DOHH2 (cell line): ENCODE measurements around the gene HEXA.

Experiments
- H3F3A ChIP-seq: fragments of 200-600 bp; sonication (generic), shearing (Covaris generic); 2 replicates; pipeline ENCODE4 v1.6.0; 2016; ENCODE audit warnings: antibody characterized with exemption, mild to moderate bottlenecking; ENCODE audit not compliant: control insufficient read depth, insufficient read depth
- H3K27ac ChIP-seq: fragments of 200-600 bp; sonication (generic); 2 replicates; pipeline ENCODE4 v1.5.1; 2014; ENCODE audit warnings: low read depth, mild to moderate bottlenecking, low read length, moderate library complexity
- H3K27me3 ChIP-seq: fragments of 200-600 bp; sonication (generic); 2 replicates; pipeline ENCODE4 v1.6.1; 2014; ENCODE audit warnings: mild to moderate bottlenecking, low read length, mixed read lengths; ENCODE audit not compliant: control insufficient read depth
- H3K36me3 ChIP-seq: fragments of 200-600 bp; sonication (generic); 2 replicates; pipeline ENCODE4 v1.6.1; 2014; ENCODE audit warnings: mild to moderate bottlenecking, low read length, moderate library complexity, mixed read lengths; ENCODE audit not compliant: control insufficient read depth
- H3K4me1 ChIP-seq: fragments of 200-600 bp; sonication (generic); 2 replicates; pipeline ENCODE4 v1.6.1; 2014; ENCODE audit warnings: mild to moderate bottlenecking, low read length, mixed read lengths; ENCODE audit not compliant: control insufficient read depth
- H3K4me2 ChIP-seq: fragments of 200-600 bp; sonication (generic); 2 replicates; pipeline ENCODE4 v1.6.0; 2014; ENCODE audit warnings: mild to moderate bottlenecking, low read length, moderate library complexity
- H3K4me3 ChIP-seq: fragments of 200-600 bp; sonication (generic); 2 replicates; pipeline ENCODE4 v1.5.1; 2014; ENCODE audit warnings: mild to moderate bottlenecking, low read length, mixed read lengths
- H3K79me2 ChIP-seq: fragments of 200-600 bp; sonication (generic); 2 replicates; pipeline ENCODE4 v1.6.1; 2014; ENCODE audit warnings: mild to moderate bottlenecking, low read length, mixed read lengths; ENCODE audit not compliant: control insufficient read depth
- H3K9me2 ChIP-seq: fragments of 200-600 bp; sonication (generic); replicated peaks from 2 replicates; pipeline ENCODE4 v1.6.1; 2014; ENCODE audit warnings: mild to moderate bottlenecking, low read length, mixed read lengths; ENCODE audit not compliant: control insufficient read depth
- H3K9me3 ChIP-seq: fragments of 200-600 bp; sonication (generic); 2 replicates; pipeline ENCODE4 v1.6.1; 2014; ENCODE audit warnings: antibody characterized with exemption, low read length, mixed read lengths; ENCODE audit not compliant: control insufficient read depth, insufficient read depth
- H4K20me1 ChIP-seq: fragments of 200-600 bp; sonication (generic); 2 replicates; pipeline ENCODE4 v1.6.0; 2014; ENCODE audit warnings: low read depth, mild to moderate bottlenecking, antibody characterized with exemption, low read length, moderate library complexity; ENCODE audit not compliant: control insufficient read depth, insufficient read depth
- EZH2phosphoT487 ChIP-seq: fragments of 200-600 bp; sonication (generic); IDR thresholded peaks from 2 replicates; pipeline ENCODE4 v1.6.1; 2017; ENCODE audit warnings: borderline replicate concordance, mild to moderate bottlenecking, antibody characterized with exemption, low read length, moderate library complexity, mixed read lengths
- TF ChIP-seq, protein P1 (sequence below): fragments of 200-600 bp; sonication (generic); IDR thresholded peaks from one replicate; pipeline ENCODE4 v1.5.1; 2014; ENCODE audit warnings: antibody characterized with exemption, mild to moderate bottlenecking, low read depth, low read length; ENCODE audit not compliant: poor library complexity, severe bottlenecking

Gene HEXA

DNA sequence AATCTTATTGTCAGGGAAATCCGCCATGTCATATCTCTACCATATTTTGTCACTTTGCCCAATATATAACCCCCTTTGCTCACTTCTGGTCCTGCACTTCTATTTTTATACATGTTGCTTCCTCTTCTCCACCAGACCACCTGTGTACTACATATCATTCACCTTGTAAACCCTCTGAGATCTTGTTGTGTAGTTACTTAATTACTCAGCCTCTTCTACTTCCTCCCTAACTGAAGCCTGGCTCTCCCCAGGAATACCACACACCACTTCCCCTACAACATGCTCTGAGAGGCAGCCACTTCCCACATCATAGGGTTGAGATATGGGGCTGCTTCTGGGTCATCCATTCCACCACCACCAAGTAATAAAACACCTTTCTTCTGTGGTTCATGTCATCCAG lies 10.0 kb downstream of the HEXA start:
- peaks cover 39% of the 10 kb centered on the region for H3K79me2 ChIP-seq
- TF ChIP-seq EZH2phosphoT487, result no peak
- TF ChIP-seq, protein P1, sequence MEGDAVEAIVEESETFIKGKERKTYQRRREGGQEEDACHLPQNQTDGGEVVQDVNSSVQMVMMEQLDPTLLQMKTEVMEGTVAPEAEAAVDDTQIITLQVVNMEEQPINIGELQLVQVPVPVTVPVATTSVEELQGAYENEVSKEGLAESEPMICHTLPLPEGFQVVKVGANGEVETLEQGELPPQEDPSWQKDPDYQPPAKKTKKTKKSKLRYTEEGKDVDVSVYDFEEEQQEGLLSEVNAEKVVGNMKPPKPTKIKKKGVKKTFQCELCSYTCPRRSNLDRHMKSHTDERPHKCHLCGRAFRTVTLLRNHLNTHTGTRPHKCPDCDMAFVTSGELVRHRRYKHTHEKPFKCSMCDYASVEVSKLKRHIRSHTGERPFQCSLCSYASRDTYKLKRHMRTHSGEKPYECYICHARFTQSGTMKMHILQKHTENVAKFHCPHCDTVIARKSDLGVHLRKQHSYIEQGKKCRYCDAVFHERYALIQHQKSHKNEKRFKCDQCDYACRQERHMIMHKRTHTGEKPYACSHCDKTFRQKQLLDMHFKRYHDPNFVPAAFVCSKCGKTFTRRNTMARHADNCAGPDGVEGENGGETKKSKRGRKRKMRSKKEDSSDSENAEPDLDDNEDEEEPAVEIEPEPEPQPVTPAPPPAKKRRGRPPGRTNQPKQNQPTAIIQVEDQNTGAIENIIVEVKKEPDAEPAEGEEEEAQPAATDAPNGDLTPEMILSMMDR, result no peak
- H3K4me2 ChIP-seq, result no peak overlapping the region

DNA sequence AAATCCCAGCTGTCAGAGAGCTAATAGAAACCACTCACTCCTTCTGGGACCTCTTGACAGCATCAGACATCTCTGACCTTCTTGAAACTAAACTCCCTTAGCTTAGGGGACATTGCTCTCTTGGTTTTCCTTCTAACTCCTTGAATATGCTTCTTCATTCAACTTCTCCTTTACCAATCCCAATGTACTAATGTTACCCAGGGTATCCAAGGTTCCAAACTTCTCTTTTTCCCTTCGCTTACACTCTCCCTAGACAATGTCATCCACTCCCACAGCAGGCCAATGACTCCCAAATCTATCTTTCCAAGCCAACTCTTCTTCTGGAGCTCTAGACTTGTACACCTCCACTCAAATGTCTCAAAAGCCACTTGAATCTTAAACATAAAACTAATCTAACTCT lies 14.6 kb downstream of the HEXA start:
- Histone ChIP-seq H3K36me3 (peaks cover 4% of the 10 kb centered on the region; the same call in 1 of the 2 replicates), H3K9me3 (no peaks in the 10 kb centered on the region), H3K4me2 (no peak overlapping the region), H3K4me3 (no peak overlapping the region), H3F3A (no peaks in the 10 kb centered on the region), H3K79me2 (peaks cover 20% of the 10 kb centered on the region), H3K9me2 (no peaks in the 10 kb centered on the region), H3K27ac (no peak overlapping the region), H3K4me1 (peaks cover 5% of the 10 kb centered on the region), H4K20me1 (no peaks in the 10 kb centered on the region; the same call in 1 of the 2 replicates), H3K27me3 (no peaks in the 10 kb centered on the region)
- no peak for TF ChIP-seq EZH2phosphoT487
- TF ChIP-seq, protein P1, result no peak

More for the DNA sequence above, 10.0 kb downstream of the HEXA start:
- Histone ChIP-seq H3K9me2 (no peaks in the 10 kb centered on the region), H3K4me3 (no peak overlapping the region), H3K36me3 (peaks cover 13% of the 10 kb centered on the region), H3K27me3 (no peaks in the 10 kb centered on the region), H3K9me3 (no peaks in the 10 kb centered on the region), H3K4me1 (peaks cover 16% of the 10 kb centered on the region), H3F3A (no peaks in the 10 kb centered on the region), H4K20me1 (no peaks in the 10 kb centered on the region; the same call in 1 of the 2 replicates), H3K27ac (no peak overlapping the region)

DNA sequence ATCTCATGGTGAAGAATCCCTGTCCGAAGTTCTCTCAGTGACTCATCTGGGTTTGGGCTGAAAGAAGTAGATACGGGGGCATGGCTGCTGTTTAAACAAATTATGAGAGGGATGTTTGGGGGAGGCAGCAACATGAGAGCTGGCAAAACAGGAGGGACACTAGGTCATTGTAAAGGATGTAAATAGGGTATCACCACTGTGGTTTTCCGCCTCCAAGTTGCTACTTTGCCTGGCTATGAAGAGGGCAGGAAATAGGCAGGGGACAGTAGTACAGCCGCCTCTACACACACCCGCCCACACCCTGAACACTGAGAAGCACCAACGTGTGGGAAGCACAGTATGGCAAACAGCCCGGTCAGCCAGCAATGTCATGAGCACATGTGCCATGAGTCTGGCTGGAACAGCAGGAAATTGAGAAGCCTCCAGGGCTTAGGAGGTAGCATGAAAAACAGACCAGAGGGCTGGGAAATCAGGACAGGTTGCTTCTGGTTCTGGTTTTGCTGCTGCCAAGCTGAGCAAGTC lies 17.1 kb downstream of the HEXA start:
- no peak overlapping the region for H3K4me2 ChIP-seq
- H4K20me1 ChIP-seq, result no peaks in the 10 kb centered on the region; the same call in 1 of the 2 replicates
- TF ChIP-seq, protein P1, result no peak
- TF ChIP-seq EZH2phosphoT487, result no peak
- no peaks in the 10 kb centered on the region for H3K27me3 ChIP-seq
- no peak overlapping the region for H3K27ac ChIP-seq
- peaks cover 14% of the 10 kb centered on the region; the same call in 1 of the 2 replicates for H3K36me3 ChIP-seq
- no peaks in the 10 kb centered on the region for H3K4me1 ChIP-seq
- no peak overlapping the region for H3K4me3 ChIP-seq
- no peaks in the 10 kb centered on the region for H3K9me3 ChIP-seq
- no peaks in the 10 kb centered on the region for H3F3A ChIP-seq
- H3K79me2 ChIP-seq, result peaks cover 20% of the 10 kb centered on the region
- no peaks in the 10 kb centered on the region for H3K9me2 ChIP-seq
